ENCODE measurements around the gene SMARCB1. TPM values are rescaled to one million over a fixed set of nuclear protein-coding genes. Genes with fewer than 3 reads are reported as not detected.

Gene SMARCB1
- total RNA-seq, 1 donor, result 55.2 TPM

GRCh38 chr22:23842599-23842998 is 55.8 kb downstream of the SMARCB1 start:
- no peak overlapping the region for H3K4me3 ChIP-seq (ENCODE audit: low read depth, low read length)
- DNase-seq (ENCODE audit: low read depth), result no peak
- TF ChIP-seq CTCF (IDR thresholded peaks at IDR 0.05; ENCODE audit: insufficient read depth, low read length), result no peak

- TF ChIP-seq CTCF (IDR thresholded peaks at IDR 0.05; ENCODE audit: insufficient read depth, low read length), result no peak
- no peak overlapping the region for H3K4me3 ChIP-seq (ENCODE audit: low read depth, low read length)
- DNase-seq (ENCODE audit: low read depth), result no peak
These were observed 58.0 kb downstream of the SMARCB1 start for GRCh38 chr22:23844739-23845202.

- TF ChIP-seq CTCF (IDR thresholded peaks at IDR 0.05; ENCODE audit: insufficient read depth, low read length), result no peak
- H3K4me3 ChIP-seq (ENCODE audit: low read depth, low read length), result no peak overlapping the region
- DNase-seq (ENCODE audit: low read depth), result peak; percentile 5
These were observed 58.7 kb downstream of the SMARCB1 start for GRCh38 chr22:23845265-23846080.

GRCh38 chr22:23846081-23846469 is 59.3 kb downstream of the SMARCB1 start:
- no peak for TF ChIP-seq CTCF (IDR thresholded peaks at IDR 0.05; ENCODE audit: insufficient read depth, low read length)
- DNase-seq (ENCODE audit: low read depth), result no peak
- no peak overlapping the region for H3K4me3 ChIP-seq (ENCODE audit: low read depth, low read length)

GRCh38 chr22:23847310-23847920 is 60.6 kb downstream of the SMARCB1 start:
- H3K4me3 ChIP-seq (ENCODE audit: low read depth, low read length), result no peak overlapping the region
- no peak for DNase-seq (ENCODE audit: low read depth)
- no peak for TF ChIP-seq CTCF (IDR thresholded peaks at IDR 0.05; ENCODE audit: insufficient read depth, low read length)

GRCh38 chr22:23847991-23848864 is 61.5 kb downstream of the SMARCB1 start:
- no peak for TF ChIP-seq CTCF (IDR thresholded peaks at IDR 0.05; ENCODE audit: insufficient read depth, low read length)
- DNase-seq (ENCODE audit: low read depth), result no peak

More at GRCh38 chr22:23847991-23848864, 61.5 kb downstream of the SMARCB1 start:
- no peak overlapping the region for H3K4me3 ChIP-seq (ENCODE audit: low read depth, low read length)
